Progenitor cell of endocrine pancreas (in vitro differentiated cells): ENCODE data around the gene TMPRSS11A. TPM values are rescaled to one million over a fixed set of nuclear protein-coding genes. Genes with fewer than 3 reads are reported as not detected.
A peak's percentile ranks its signal among the peaks of the same experiment; 100 is the strongest.

Experiments
- DNase-seq: peaks from one replicate; pipeline ENCODE4 v3.0.0; 2021; ENCODE audit warnings: low spot score; ENCODE audit not compliant: unreplicated experiment
- H3K27ac Mint-ChIP-seq: 2 replicates; pipeline ENCODE4 v1.8.0; 2021; ENCODE audit warnings: mild to moderate bottlenecking, moderate library complexity, mixed read lengths
- H3K27me3 Mint-ChIP-seq: 2 replicates; pipeline ENCODE4 v1.8.0; 2021; ENCODE audit warnings: mixed read lengths
- H3K36me3 Mint-ChIP-seq: 2 replicates; pipeline ENCODE4 v1.8.0; 2022; ENCODE audit warnings: mixed read lengths; ENCODE audit not compliant: insufficient read depth
- H3K4me1 Mint-ChIP-seq: 2 replicates; pipeline ENCODE4 v1.8.0; 2021; ENCODE audit warnings: low read depth, mixed read lengths
- H3K4me3 Mint-ChIP-seq: 2 replicates; pipeline ENCODE4 v1.8.0; 2021; ENCODE audit warnings: low read depth, mild to moderate bottlenecking, moderate library complexity, mixed read lengths
- H3K9me3 Mint-ChIP-seq: 2 replicates; pipeline ENCODE4 v1.8.0; 2021; ENCODE audit warnings: low read depth, mixed read lengths
- long read RNA-seq: library from polyadenylated mRNA; unstranded; transcript quantifications from one replicate; pipeline ENCODE4 v2.0.0, GENCODE V29; 2020
- total RNA-seq: library from RNA; stranded (reverse); gene quantifications from 2 replicates; pipeline ENCODE4 v1.2.1, GENCODE V29; 2021
- TF ChIP-seq, protein P1 (sequence below): fragments of 200-600 bp; sonication (generic); IDR thresholded peaks from one replicate; pipeline ENCODE4 v1.5.0; 2021; ENCODE audit warnings: antibody characterized with exemption, mild to moderate bottlenecking; ENCODE audit not compliant: unreplicated experiment

TMPRSS11A gene, protein sequence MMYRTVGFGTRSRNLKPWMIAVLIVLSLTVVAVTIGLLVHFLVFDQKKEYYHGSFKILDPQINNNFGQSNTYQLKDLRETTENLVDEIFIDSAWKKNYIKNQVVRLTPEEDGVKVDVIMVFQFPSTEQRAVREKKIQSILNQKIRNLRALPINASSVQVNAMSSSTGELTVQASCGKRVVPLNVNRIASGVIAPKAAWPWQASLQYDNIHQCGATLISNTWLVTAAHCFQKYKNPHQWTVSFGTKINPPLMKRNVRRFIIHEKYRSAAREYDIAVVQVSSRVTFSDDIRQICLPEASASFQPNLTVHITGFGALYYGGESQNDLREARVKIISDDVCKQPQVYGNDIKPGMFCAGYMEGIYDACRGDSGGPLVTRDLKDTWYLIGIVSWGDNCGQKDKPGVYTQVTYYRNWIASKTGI
- not detected in 2 replicates for total RNA-seq
- long read RNA-seq: 0 reads

DNA sequence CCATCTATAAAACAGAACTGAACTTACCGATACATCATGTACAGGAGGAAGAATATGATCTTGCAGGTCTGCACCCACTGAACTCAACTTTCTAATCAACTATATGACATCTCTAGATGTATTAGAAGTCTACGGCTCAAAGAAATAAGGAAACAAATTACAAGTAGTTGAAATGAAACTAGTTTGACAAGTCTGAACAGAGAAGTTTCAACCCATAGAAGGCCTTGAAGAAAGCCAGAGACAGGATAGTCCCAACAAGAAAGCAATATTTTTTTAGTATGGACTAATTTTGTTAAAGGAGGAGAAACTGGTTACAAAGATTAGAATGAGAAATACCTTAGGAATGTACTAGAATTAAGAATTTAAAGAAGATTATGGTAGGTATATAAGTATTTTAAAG, at the start of gene TMPRSS11A:
TSS of gene TMPRSS11A (minus strand) at position 138 of the 400 bp plus-strand sequence. CDS start at position 38, 100 bp downstream.
- peak within 1 kb of the TSS; percentile 6 for H3K27ac Mint-ChIP-seq

DNA sequence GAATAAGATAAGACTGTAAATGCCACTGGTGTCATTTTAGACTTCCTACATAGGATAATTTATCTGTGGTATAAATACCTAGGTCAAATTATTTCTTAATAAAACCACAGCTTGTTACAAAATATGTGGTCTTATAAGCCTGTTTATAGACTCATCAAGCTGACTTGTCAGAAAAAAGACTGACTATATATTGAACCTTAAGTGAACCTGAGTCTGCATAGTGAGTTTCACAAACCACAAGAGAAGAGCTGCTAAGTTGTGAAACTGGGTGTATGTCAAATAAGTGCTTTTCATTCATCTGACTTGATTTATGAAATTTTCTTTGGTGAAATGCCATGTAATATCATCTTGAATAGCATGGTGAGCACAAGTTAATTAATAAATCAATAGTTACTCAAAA, 48.4 kb upstream of the TMPRSS11A start:
- TF ChIP-seq, protein P1, sequence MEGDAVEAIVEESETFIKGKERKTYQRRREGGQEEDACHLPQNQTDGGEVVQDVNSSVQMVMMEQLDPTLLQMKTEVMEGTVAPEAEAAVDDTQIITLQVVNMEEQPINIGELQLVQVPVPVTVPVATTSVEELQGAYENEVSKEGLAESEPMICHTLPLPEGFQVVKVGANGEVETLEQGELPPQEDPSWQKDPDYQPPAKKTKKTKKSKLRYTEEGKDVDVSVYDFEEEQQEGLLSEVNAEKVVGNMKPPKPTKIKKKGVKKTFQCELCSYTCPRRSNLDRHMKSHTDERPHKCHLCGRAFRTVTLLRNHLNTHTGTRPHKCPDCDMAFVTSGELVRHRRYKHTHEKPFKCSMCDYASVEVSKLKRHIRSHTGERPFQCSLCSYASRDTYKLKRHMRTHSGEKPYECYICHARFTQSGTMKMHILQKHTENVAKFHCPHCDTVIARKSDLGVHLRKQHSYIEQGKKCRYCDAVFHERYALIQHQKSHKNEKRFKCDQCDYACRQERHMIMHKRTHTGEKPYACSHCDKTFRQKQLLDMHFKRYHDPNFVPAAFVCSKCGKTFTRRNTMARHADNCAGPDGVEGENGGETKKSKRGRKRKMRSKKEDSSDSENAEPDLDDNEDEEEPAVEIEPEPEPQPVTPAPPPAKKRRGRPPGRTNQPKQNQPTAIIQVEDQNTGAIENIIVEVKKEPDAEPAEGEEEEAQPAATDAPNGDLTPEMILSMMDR: no peak
- Mint-ChIP-seq H3K27ac (no peak overlapping the region), H3K9me3 (peaks cover 2% of the 10 kb centered on the region), H3K27me3 (no peaks in the 10 kb centered on the region), H3K4me3 (no peak overlapping the region), H3K4me1 (no peaks in the 10 kb centered on the region), H3K36me3 (no peaks in the 10 kb centered on the region)
- no peak for DNase-seq

More for the DNA sequence above, at the start of gene TMPRSS11A:
- no peaks in the 10 kb centered on the region for H3K36me3 Mint-ChIP-seq
- TF ChIP-seq, protein P1: no peak
- no peak within 1 kb of the TSS for H3K4me3 Mint-ChIP-seq
- DNase-seq: no peak
- H3K4me1 Mint-ChIP-seq: peaks cover 4% of the 10 kb centered on the region
- H3K27me3 Mint-ChIP-seq: no peaks in the 10 kb centered on the region
- peaks cover 8% of the 10 kb centered on the region for H3K9me3 Mint-ChIP-seq

DNA sequence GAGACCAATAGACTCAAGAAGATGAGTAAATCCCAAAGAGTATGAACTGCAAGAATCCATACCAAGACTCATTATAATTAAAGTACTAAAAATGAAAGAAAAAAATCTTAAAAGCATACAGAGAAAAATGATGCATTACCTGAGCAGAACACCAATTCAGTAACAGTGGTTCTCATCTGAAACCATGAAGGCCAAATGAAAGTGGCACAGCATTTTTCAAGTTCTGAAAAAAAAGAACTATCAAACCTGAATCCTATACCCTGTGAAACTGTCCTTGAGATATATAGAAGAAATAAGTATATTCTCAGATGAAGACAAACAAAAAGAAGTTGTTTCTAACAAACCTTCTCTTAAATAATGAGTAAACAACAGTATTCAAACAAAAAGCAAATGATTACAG, 39.6 kb upstream of the TMPRSS11A start:
- DNase-seq: no peak
- TF ChIP-seq, protein P1: no peak
- Mint-ChIP-seq H3K36me3 (no peaks in the 10 kb centered on the region), H3K27ac (no peak overlapping the region), H3K27me3 (no peaks in the 10 kb centered on the region), H3K4me1 (no peaks in the 10 kb centered on the region), H3K4me3 (no peak overlapping the region), H3K9me3 (peaks cover 7% of the 10 kb centered on the region)

DNA sequence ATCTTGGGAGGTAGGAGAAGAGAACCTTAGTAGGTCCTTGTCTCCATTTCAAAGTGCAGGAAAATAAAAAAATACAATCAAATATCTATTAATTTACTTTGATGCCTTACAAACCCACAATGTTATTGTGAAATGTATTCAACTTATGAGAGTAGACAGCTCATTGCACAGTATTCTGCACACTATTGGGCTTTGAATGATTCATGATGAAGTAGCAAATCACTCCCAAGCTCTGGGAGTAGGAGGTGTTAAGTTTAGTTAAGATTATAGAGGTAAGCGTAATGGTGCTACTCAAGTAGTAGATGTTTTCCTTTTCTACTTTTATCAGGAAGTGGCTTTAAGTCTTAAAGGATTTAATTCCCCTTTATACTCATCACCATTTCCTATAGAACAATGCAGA, 32.8 kb upstream of the TMPRSS11A start:
- Mint-ChIP-seq H3K4me3 (no peak overlapping the region), H3K27ac (no peak overlapping the region), H3K36me3 (no peaks in the 10 kb centered on the region), H3K4me1 (peaks cover 6% of the 10 kb centered on the region), H3K9me3 (no peaks in the 10 kb centered on the region), H3K27me3 (no peaks in the 10 kb centered on the region)
- no peak for DNase-seq
- TF ChIP-seq, protein P1: no peak

DNA sequence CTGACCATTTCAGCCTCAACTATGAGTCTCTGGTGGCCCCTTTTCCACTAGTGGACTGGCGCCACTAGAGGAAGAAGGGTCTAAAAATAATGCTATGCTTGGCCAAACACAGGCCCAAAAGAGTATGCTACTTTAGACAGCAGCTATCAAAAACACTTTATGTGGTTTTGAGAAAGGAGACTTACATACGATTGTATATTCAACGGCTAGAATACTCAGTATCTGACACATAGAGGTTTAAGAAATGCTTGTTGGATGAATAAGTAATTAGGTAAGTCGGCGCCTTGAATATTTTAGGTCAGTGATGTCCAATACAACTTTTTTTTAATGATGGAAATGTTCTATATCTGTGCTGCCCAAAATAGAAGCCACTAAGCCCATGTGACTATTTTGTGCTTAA, 25.7 kb upstream of the TMPRSS11A start:
- no peaks in the 10 kb centered on the region for H3K27me3 Mint-ChIP-seq
- TF ChIP-seq, protein P1: no peak
- H3K4me1 Mint-ChIP-seq: peaks cover 10% of the 10 kb centered on the region
- H3K4me3 Mint-ChIP-seq: no peak overlapping the region
- no peaks in the 10 kb centered on the region for H3K9me3 Mint-ChIP-seq
- no peaks in the 10 kb centered on the region for H3K36me3 Mint-ChIP-seq
- no peak for DNase-seq
- no peak overlapping the region for H3K27ac Mint-ChIP-seq
